H1 (cell line): ENCODE data around the gene MOB3B.

Source experiments
- BRCA1 ChIP-seq: IDR thresholded peaks from 2 replicates; pipeline ENCODE4 v1.6.1; 2012; ENCODE audit warnings: low read depth, low read length, improper control_type of control experiment
- CTCF ChIP-seq, 3 experiments: IDR thresholded peaks; 1 replicate in 2 of 3; 2 replicates in 1 of 3; pipeline versions ENCODE4 v1.5.1 to v1.6.1; 2011; ENCODE audit warnings: low read length in 3 of 3, mild to moderate bottlenecking in 3 of 3, inconsistent platforms in 2 of 3, low read depth in 1 of 3, moderate library complexity in 1 of 3; ENCODE audit not compliant: insufficient read depth in 1 of 3; ENCODE audit errors: control extremely low read depth in 1 of 3
- EZH2 ChIP-seq: fragments of 200-600 bp; sonication (generic); IDR thresholded peaks from 2 replicates; pipeline ENCODE4 v1.7.1; 2012; ENCODE audit warnings: low read depth, mild to moderate bottlenecking, moderate library complexity, low read length, inconsistent platforms; ENCODE audit not compliant: severe bottlenecking
- FOSL1 ChIP-seq: IDR thresholded peaks from 2 replicates; pipeline ENCODE4 v1.6.1; 2011; ENCODE audit warnings: mild to moderate bottlenecking, low read depth, low read length, moderate library complexity; ENCODE audit not compliant: insufficient read depth
- MAFK ChIP-seq: IDR thresholded peaks from 2 replicates; pipeline ENCODE4 v1.6.1; 2012; ENCODE audit warnings: low read depth, mild to moderate bottlenecking, improper control_type of control experiment, low read length
- MAX ChIP-seq: IDR thresholded peaks from 2 replicates; pipeline ENCODE4 v1.6.1; 2012; ENCODE audit warnings: inconsistent platforms
- POLR2AphosphoS5 ChIP-seq: IDR thresholded peaks from 2 replicates; pipeline ENCODE4 v1.6.1; 2011; ENCODE audit warnings: low read depth, low read length
- RAD21 ChIP-seq, 2 experiments: IDR thresholded peaks in 1 of 2; conservative IDR thresholded peaks in 1 of 2; 2 replicates each; pipeline ENCODE4 v1.6.1; 2011; ENCODE audit warnings: low read depth in 2 of 2, low read length in 2 of 2, improper control_type of control experiment in 1 of 2, inconsistent platforms in 1 of 2, mild to moderate bottlenecking in 1 of 2, moderate library complexity in 1 of 2
- RNF2 ChIP-seq: fragments of 200-900, 300-1000 bp; sonication (generic); IDR thresholded peaks from 2 replicates; pipeline ENCODE4 v1.7.1; 2016; ENCODE audit warnings: borderline replicate concordance, low read depth, mild to moderate bottlenecking, antibody characterized with exemption, low read length; ENCODE audit not compliant: poor library complexity, severe bottlenecking; ENCODE audit errors: missing control alignments
- TCF12 ChIP-seq: IDR thresholded peaks from 2 replicates; pipeline ENCODE4 v1.6.1; 2011; ENCODE audit warnings: low read depth, mild to moderate bottlenecking, low read length

- TF ChIP-seq BRCA1 (no peak), EZH2 (no peak), RNF2 (no peak), POLR2AphosphoS5 (no peak), FOSL1 (no peak), CTCF (IDR thresholded peaks at IDR 0.05; ENCODE audit: control extremely low read depth in 1 of 3, insufficient read depth in 1 of 3, low read depth in 1 of 3, low read length in 3 of 3) (no peak), RAD21 (IDR thresholded peaks at IDR 0.05 in 1 of 2, conservative IDR thresholded peaks at IDR 0.05 in 1 of 2; ENCODE audit: low read depth in 2 of 2, low read length in 2 of 2) (no peak), TCF12 (no peak), MAX (no peak), MAFK (no peak)
Measured at GRCh38 chr9:27534658-27535209, 5.1 kb upstream of the MOB3B start.
